GM18499 (cell line): ENCODE results near the gene CEP68.
"Not testable (repeated sequence)": the region's sequence is repeated elsewhere in the genome, so short reads cannot be mapped to it uniquely, and the experiment has no call there.

Experiments used
- ATAC-seq: cut with Tn5 transposase; IDR thresholded peaks from one replicate; pipeline ENCODE4 v1.9.1; 2021; ENCODE audit warnings: moderate number of reproducible peaks; ENCODE audit not compliant: insufficient read depth, unreplicated experiment

The CEP68 gene

DNA sequence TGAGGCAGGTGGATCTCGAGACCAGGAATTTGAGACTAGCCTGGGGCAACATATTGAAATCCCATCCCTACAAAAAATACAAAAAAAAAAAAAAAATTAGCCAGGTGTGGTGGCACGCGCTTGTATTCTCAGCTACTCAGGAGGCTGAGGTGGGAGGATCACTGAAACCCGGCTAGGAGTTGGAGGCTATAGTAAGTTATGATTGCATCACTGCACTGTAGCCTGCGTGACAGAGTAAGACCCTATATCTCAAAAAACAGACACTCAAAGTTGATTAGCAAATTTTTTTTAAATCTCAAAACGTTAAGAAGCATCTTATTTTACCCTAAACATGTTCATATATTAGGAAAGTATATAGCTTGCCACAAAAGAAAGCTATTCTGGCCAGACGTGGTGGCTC lies 66.1 kb downstream of the CEP68 start:
- ATAC-seq, result no peak

DNA sequence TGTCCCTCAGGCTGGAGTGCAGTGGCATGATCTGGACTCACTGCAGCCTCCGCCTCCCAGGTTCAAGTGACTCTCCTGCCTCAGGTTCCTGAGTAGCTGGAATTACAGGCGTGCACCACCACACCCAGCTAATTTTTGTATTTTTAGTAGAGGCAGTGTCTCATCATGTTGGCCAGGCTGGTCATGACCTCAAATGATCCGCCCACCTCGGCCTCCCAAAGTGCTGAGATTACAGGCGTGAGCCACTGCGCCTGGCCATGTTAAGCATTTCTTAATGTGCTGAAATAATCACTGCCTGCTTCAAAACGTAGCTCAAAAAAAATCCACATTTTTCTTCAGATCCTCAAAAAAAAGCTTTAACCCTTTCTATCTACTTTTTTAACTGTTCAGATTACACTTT lies 69.2 kb downstream of the CEP68 start:
- not testable (repeated sequence) for ATAC-seq

DNA sequence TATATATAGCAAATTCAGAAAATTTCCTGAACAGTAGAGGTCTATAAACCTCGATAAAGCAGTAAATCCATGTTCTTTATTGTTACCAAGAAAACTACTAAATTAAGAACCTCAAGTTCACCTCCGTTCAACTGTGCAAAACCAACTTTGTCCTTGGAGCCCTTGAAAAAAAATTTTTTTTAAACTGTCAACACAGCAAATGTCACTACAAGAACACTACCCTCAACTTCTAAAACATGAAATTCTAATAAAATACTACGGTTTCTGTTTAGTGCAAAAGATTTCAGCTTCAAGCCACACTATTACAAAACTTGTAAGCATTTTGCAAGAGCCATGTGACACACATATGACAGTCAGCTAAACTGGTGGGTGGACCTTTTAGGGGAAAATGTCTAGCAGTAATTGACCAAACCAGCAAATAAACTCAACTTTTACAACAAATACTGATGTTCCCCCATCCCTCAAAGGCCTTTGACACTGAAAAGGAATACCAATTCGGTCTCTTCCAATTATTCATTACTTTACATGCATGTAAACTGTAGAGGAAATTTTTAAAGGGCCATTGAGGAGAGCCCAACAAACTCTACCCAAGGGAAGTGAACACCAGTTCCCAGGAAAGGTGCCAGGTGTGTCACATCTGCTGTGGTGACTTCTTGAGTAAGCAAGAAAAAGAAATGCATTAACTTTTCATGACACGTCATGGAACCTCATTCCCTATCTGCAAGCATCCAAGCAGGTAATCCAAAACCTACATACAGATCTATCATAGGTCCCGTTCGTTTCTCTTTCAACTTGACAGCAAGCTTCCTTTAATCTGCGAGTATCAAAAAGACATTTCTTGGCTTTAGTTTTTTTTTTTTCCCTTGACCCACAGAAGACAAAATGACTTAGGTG lies 72.3 kb downstream of the CEP68 start:
- ATAC-seq, result no peak

DNA sequence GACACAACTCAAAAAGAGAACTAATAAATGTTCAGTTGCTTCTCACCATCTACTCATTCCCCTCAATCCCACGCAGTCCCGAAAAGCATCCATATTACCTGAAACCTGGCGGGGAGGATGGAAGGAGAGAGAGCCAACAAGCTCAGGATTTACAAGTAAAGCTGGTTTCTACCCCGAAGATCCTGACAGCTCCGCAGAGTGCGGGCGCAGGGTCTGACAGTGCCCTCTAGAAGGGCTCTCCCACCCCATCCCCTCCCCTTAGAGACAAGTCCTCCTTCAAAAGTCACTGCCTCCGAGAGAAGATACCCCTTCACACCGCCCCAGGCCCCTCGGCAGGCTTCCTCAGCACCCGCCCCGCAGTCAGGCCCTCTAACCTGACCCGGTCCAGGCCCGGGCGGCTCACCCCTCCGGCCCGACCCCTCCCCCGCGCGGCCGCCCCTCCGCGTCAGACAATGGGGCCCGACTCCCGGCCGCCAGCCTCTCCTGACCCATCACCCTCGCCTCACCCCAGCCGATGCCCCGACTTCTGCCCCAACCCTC lies 73.1 kb downstream of the CEP68 start:
- ATAC-seq, result no peak

GRCh38 chr2:65129826-65130663 lies 73.8 kb downstream of the CEP68 start, which contains the start of gene RAB1A:
Gene RAB1A, minus strand, starts transcription at chr2:65130106. Its CDS starts 191 bp downstream, at chr2:65129915.
- ATAC-seq, result peak; percentile 94

- ATAC-seq, result no peak
These were observed 74.5 kb downstream of the CEP68 start for GRCh38 chr2:65130664-65131175.

GRCh38 chr2:65132930-65133329 lies 76.7 kb downstream of the CEP68 start:
- ATAC-seq, result not testable (repeated sequence)

GRCh38 chr2:65133626-65134025 lies 77.4 kb downstream of the CEP68 start:
- ATAC-seq, result no peak

- ATAC-seq, result no peak
These were observed 77.9 kb downstream of the CEP68 start for GRCh38 chr2:65134158-65134557.

DNA sequence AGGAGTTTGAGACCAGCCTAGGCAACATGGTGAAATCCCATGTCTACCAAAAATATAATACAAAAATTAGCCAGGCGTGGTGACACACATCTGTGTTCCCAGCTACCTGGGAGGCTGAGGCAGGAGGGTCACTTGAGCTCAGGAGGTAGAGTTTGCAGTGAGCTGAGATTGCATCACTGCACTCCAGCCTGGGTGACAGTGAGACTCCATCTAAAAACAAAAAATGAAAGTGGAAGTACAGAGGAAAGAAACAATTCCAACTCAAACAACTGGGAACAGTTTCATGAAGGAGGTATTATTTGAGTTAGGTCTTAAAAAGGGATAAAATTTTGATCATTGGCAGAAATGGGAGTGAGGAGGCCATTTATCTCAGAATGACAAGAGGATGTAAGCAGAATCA lies 80.0 kb downstream of the CEP68 start:
- ATAC-seq, result no peak
